Stromal cell of bone marrow (primary cell): ENCODE results near the gene NUMB.
"Not testable (repeated sequence)": the region's sequence is repeated elsewhere in the genome, so short reads cannot be mapped to it uniquely, and the experiment has no call there.

Experiments used
- DNase-seq: peaks from one replicate; pipeline ENCODE4 v3.0.0-alpha.2; 2012; ENCODE audit warnings: low read depth

The NUMB gene

DNA sequence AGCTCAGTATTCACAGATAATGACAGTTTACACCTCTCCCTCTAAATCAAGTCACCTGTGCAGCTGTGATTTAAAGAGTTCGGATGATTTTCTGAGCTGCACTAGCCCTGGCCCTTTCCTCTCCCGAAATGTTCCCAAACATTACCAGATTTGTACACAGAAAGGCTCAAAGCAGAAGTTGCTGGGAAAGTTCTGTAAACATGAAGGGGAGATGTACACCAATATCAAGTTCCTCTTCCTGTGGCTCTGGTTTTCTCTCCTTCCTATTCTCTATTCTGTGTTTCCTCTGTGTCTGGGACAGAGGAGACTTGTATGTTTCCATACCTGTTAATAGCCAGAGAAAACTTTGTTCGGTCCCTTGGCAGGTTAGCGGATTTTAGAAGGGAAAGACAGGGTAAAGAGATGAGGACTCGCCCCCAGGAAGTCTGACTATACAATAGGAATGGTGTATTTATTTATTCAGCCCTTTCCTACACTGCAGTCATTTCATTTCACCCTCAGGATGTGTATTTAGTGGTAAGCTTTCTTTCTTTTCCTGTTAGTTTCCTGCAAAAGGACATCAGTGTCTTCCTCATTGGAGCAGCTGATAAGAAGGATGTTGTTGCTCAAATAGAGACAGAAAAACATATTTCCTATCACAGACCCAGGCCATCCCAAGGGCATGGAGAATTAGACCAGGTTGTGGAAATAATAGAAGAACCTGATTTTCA is 7.6 kb upstream of the NUMB start:
- DNase-seq, result no peak

DNA sequence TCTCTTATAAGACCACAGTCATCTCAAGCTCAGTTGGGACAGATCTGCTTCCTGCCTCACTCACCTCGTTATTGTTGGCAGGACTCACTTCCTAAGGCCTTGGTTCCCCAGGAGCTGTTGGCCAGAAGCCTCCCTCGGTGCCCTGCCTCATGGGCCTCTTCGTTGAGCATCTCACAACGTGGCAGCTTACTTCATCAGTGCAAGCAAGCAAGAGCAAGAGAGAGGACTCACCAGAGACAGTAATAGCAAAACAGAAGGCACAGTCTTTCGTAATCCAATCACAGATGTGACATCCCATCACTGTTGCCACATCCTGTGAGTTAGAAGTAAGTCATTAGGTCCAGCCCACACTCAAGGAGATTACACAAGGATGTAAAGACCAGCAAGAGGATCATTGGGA is 5.1 kb upstream of the NUMB start:
- DNase-seq, result peak; percentile 98

DNA sequence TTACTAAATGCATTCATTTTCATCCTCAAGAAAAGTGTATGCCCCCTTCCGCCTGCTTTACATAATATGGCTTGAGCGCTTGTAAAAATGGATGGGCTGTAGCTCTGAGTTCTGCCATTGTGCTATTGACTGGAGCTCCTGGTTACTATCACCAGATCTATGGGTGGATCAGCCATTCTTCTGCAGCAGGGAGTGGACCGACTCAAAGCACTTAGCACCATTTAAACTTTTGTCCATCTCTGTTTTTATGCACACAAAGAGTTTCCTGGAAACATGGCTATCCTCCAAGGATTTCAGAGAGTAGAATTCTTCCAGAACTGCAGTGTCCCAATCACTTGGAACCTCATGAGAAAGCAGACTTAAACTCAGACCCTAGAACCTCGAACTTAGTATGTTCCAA is 4.5 kb upstream of the NUMB start:
- DNase-seq, result peak; percentile 65

DNA sequence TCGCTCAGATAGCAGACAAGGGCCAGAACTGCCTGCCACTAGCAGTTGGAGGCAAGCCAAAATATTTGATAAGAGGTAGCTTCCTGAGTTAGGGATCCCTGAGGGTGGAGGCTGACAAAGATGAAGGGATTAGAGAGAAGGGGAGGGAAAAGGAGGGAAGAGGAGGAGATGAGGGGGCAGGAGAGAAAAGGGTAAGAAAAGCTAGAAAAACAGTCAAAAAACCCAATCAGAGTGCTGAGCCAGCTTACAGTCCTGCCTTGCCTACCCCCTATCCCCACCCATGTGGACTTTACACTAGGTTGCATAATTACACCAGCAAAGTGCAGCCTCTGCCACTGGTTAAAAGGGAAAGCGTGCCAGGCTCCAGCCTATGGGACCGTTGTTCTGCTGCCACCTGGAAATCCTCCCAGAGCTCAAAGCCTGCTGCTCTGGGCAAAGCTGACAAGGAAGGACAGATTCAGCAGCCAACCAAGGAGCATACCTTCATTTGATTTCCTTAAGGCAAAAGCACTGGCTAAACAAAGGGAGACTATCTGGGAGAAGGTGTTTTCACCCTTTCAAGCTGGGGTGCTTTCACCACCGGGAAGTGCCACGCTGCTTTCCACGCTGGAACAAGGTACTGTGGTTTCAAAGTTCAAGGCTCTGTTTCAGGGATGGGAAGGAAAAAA is 3.8 kb upstream of the NUMB start:
- DNase-seq, result no peak

DNA sequence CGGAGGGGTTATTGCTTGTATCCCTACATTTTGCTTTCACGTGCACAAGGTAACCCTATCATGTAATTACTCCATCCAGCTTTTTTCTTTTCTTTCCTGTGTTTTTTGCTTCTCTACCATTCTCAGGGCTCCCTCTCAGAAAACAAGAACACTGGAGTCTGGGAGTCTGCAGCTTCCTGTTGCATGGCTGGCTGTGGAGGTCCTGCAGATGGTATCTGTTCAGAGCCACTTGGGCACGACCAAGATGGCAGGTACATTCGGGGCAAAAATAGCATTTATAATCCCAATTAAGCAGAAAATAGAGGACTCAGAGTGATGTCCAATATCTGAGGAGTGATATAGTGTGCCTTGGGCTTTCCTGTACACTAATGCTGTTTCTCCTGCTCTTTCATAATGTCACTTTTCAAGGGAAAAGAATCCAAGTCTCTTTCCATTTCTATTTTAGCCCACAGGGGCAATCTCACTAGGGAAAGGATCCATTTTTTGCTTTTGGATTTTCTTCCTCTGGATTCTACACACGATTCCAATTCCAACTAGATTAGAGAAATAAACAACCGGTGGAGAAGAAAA is 3.2 kb upstream of the NUMB start:
- no peak for DNase-seq

DNA sequence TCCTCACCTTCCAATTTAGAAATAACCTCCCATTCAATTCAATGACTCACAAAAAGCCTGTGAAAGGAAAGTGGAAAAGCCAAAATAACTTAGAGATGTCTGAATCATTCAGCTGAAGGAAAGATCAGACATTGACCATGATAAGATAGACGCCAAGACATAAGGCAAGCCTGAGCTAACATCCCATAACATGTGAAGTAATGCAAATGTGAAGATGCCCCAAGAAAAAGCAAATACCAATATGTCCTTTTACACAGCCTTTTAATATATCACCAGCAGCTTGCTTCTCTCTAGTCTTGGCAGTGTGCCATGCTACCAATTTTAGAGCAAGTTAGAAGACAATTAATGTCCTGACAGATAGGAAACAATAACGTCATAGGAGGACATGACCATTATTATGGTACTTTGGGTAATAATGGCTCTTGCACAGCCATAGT is 2.4 kb upstream of the NUMB start:
- DNase-seq, result peak; percentile 61

DNA sequence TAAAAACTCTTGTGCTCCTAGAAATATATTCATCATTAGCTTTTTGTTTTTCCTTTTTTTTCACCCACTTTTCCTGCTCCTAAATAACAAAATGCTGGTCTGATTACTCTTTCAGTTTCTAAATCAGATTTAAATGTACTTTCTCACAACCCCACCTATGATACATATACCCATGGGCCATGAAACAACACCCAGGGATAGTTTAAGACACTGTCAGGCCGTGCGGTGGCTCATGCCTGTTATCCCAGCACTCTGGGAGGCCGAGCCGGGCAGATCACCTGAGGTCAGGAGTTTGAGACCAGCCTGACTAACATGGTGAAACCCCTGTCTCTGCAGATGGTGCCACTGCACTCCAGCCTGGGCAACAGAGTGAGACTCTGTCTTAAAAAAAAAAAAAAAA is 1.6 kb upstream of the NUMB start:
- no peak for DNase-seq

DNA sequence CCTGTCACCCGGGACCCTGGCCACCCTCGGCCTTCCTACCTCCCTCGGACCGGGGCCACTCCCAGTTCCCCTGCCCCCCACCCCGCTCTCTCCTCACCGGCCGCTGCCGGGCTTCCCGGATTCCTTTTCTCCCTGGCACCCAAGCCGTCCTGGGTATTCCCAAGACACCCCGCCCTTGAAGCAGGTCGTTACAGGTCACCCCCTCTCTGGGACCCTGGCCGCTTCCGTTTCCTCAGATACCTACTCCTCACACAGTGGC is 493 bp downstream of the NUMB start:
- DNase-seq, result no peak

DNA sequence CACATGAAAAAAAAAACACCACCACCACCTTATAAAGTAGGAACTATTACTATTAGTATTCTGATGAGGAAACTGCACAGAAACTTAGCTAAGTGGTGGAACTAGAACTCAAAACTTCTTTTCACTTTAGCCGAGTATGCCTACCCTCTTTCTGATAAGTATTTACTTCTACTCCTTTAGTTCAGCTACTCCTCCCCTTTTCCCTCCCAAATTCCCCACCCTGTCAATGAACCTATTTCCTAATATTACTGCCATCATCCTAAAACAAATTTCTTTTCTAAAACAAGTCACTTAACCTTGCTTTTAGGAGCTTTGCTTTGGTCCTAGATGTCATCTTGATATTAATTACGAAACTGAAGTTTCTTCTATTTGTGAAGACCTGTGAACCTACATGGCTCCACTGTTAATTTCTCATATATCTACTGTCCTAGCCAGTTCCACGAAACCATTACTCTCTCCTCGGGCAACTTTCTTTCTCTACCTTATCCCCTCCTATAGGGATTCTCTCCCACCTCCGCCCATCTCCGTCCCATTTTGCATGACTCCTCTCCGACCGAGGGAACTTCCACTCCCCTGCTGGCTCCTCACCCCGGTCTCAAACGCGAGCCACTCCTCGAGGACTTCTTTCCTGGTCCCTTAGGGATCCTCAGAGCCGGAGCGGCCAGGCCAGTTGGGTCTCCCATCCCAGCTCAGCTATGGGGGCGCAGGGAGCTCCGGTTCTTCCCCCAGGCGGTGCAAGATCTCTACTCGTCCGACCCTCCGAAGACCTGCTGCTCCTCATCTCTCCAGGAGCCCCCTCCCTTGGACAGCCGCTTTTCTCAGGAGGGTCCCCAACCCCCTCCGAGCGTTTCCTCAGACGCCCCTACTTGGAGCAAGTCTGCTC is 1.1 kb downstream of the NUMB start:
- DNase-seq, result no peak

DNA sequence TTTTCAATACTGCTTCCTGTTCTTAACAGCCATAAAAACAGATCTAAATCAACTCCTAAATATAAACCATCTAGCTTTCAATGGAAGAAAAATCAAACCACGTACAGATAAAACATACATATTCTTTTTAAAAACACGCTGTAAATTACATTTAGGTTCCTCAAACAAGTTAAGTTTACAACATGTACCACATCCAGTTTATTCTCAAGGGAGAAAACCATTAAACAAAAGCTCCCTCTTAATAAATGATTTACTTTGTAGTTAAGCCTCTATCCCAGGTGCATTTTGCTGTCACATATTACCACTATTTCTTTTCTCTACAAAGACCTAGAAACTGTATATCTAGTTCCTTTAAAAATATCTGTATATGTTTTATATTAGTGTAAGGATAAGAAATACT is 3.1 kb downstream of the NUMB start:
- no peak for DNase-seq

DNA sequence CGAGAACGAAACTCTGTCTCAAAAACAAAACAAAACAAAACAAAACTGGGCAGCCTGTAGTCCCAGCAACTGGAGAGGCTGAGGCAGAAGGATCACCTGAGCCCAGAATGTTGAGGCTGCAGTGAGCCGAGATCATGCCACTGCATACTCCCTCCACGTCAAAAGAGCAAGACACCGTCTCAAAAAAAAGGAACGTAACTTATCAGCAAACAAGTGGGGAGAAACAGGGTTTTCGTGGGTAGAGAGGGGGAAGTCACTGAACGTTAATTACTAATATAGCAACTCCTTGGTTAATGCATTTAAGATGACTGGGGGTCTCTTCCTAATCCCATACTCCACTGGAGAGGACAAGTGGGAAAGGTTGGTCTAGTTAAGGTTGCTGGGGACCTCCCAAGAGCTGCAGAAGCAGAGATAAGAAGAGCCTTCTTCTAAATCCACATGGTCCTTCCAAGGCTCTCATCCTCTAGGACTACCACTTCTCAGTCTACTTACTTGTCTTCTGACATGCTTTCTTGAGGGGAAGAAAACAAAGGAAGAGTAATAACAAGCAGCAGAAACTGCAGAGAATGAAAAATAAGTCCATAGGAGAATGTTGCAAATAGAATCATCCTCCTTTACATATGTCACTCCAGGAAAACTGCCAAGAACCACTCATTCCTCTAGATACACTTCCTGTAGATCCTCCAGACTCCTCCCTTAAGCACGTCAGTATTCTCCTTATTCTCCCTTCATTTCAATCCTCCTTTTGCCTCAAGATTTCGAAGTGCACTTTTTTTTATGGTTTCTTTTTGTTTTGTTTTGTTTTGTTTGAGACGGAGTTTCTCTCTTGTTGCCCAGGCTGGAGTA is 5.8 kb downstream of the NUMB start:
- no peak for DNase-seq

DNA sequence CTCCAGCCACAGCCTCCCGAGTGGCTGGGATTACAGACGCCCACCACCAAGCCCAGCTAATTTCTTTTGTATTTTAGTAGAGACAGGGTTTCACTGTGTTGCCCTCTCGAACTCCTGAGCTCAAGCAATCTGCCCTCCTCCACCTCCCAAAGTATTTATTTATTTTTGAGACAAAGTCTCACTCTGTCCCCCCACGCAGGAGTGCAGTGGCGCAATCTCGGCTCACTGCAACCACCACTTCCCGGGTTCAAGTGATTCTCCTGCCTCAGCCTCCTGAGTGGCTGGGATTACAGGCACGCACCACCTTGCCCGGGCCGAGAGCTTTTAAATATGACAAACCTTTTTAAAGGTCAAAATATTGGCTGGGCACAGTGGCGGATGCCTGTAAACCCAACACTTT is 14.6 kb downstream of the NUMB start:
- no peak for DNase-seq

DNA sequence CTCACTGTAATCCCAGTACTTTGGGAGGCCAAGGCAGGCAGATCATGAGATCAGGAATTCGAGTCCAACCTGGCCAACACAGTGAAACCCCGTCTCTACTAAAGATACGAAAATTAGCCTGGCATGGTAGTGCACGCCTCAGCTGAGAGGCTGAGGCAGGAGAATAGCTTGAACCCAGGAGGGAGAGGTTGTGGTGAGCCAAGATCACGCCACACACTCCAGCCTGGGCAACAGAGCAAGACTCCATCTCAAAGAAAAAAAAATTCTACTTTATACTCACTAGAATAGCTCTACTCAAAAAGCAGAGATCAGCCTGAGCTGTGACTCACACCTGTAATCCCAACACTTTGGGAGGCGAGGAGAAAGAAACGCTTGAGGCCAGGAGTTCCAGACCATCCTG is 17.1 kb downstream of the NUMB start:
- DNase-seq, result no peak

DNA sequence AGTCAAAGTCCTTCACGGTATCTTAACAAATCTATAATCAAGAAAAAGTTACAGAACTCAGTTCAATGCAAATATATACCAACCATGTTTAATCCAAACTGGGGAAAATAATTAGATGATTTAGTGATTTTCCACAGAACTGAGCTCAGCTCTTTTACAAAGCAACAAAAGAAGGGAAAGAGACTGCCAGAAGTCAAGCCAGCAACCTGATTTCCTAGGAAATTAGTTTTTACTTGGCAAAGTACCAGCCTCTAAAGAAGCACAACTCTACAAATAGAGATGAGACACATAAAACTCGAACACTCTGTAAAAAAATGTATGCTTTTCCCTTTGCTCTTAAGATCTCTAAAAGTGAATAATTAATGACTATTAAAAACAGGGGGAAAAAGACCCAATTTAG is 19.4 kb downstream of the NUMB start:
- no peak for DNase-seq

DNA sequence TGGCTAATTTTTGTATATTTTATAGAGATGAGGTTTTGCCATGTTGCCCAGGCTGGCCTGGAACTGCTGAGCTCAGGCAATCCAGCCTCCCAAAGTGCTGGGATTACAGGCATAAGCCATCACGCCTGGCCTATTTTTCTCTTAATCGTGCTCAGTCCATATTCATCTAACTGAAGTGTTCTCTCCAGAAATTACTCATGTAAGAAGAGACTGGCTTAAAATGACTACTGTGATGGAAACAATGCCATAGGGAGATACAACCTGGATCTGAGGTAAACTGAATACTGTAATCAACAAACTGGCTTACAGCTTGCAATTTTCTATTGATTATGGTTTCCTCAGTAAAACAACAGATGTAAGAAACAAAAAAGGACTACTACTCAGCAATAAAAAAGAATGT is 21.1 kb downstream of the NUMB start:
- no peak for DNase-seq

DNA sequence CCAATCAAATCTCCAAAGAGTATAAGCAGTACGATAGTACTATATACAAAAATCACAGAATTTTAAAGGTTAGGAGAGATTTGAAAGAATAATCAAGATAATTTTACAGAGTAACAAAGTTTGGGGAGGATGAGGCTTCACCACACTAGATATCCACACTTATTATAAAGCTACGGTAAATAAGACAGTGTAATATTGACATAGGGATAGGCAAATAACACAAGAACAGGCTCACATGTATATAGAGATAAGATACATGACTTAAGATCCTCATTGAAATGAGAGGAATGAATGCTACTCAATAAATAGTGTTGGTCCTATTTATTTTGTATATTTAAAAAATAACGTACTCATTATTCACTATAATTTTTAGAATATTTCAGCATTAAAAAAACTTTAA is 26.2 kb downstream of the NUMB start:
- no peak for DNase-seq

DNA sequence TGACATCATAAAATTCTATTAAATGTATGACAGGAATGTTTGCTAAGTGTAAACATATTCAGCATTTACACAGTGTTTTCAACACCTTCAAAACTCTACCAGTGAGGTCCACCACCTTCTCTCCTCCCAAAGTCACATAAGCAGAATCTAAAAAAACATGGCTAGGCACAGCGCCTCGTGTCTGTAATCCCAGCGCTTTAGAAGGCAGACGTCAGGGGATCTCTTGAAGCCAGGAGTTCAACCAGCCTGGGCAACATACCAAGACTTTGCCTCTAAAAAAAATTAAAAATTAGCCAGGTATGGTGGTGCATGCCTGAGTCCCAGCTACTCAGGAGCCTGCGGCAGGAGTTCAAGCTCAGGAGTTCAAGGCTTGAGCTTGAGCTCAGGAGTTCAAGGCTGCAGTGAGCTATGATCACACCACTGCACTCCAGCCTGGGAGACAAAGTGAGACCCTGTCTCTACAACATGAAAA is 30.0 kb downstream of the NUMB start:
- no peak for DNase-seq

DNA sequence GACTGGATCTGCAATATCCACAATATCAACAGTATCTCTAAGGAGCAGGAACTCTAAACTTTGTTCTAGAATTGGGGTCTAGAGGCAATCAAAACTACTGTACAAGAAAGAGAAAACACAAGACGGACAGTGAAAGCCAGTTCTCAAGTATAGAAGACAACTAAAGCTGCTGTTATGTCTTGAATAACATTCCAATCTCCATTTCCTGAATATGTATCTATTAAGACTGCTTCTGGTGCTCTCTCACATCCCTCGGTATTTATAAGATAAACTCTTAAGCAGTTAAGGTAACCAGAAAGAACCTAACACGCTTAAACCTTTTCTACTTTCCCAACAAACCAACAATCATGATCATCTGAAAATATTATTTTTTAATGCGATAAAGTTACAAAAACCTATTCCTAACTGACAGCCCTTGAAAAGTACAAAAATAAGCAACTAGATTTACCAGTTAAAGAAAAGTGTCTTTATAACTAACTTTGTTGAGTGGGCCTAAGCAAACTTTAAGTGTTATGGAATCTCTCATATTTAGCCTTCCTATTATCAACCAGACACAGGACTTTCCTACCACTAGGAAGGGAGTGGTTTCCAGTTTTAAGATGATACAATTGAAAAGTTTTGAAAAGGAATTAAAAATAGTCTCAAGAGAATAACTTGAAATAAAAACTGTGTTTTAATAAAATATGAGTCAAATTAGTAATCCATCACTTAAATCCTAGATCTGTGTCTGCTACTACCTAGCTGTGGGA is 30.7 kb downstream of the NUMB start:
- no peak for DNase-seq

DNA sequence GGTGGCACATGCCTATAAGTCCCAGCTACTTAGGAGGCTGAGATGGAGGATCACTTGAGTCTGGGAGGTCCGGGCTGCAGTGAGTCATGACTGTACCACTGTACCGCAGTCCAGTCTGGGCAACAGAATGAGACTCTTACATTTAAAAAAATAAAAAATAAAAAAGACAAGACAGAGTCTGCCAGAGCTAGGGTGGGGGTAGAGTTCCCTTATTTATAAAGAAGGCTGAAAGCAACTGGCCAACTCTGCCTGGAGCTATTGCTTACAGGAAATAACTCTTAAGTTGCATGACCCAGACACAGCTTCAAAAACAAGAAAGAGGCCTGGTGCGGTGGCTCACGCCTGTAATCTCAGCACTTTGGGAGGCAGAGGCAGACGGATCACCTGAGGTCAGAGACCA is 31.5 kb downstream of the NUMB start:
- DNase-seq, result peak; percentile 38

DNA sequence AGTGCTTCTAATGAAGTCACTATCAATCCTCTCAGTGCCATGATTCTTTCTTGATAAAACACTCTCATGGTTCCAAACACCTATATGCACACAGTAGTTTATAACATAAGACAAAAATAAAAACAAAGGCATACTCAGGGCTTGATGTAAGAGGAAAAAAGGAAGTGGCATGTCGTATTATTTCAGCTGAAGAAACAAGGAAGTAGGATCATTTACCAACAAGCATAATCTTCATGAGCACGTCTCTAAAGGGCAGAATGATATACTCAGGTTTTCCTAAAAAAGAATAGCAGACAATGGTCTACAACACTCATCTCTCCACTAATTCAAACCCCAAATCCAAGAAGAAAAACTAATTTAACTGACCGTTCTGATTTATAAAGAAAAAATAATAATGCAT is 33.9 kb downstream of the NUMB start:
- no peak for DNase-seq

DNA sequence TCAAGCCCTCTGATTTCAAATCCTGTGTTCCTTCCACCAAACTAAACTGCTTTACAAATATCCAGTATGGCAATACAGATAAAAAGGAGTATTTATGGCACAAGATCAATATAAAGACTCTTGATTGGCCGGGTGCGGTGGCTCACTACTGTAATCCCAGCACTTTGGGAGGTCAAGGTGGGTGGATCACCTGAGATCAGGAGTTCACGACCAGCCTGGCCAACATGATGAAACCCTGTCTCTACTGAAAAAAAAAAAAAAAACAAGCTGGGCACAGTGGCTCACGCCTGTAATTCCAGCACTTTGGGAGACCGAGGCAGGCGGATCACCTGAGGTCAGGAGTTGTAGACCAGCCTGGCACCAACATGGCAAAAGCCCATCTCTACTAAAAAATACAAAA is 35.3 kb downstream of the NUMB start:
- DNase-seq, result not testable (repeated sequence)
